Naive thymus-derived CD8-positive, alpha-beta T cell (primary cell): ENCODE results near the gene MTMR11. TPM values are rescaled to one million over a fixed set of nuclear protein-coding genes. Genes with fewer than 3 reads are reported as not detected.
A peak's percentile ranks its signal among the peaks of the same experiment; 100 is the strongest.
"Not testable (repeated sequence)": the region's sequence is repeated elsewhere in the genome, so short reads cannot be mapped to it uniquely, and the experiment has no call there.

ENCODE experiments used
- ATAC-seq, 2 donors: fragments of 150-1000 bp; cut with Tn5 transposase in 1 of 2; sonication (Bioruptor Pico), chemical (Tn5 transposase) in 1 of 2; 1 replicate in 1 of 2; 2 replicates in 1 of 2; pipeline ENCODE4 v1.10.0; 2021; ENCODE audit warnings: mild to moderate bottlenecking in 2 of 2, moderate library complexity in 2 of 2
- POLR2A ChIA-PET: fragments of 350-600 bp; sonication (Branson Sonifier 250); formaldehyde crosslinking; loops from one replicate; lab custom pipeline; 2021; ENCODE audit warnings: antibody characterized with exemption; lab: Charles Lee
- DNase-seq, 10 donors: peaks; one replicate each; pipeline versions ENCODE4 v3.0.0 to v3.0.0-alpha.2; 2020 to 2022
- H3K27ac Mint-ChIP-seq, 10 donors: one replicate each; pipeline ENCODE4 v1.8.0; 2020 to 2022; ENCODE audit warnings: mild to moderate bottlenecking in 10 of 10, mixed read lengths in 10 of 10, moderate library complexity in 4 of 10, inconsistent platforms in 1 of 10
- H3K27me3 Mint-ChIP-seq, 5 donors: one replicate each; pipeline ENCODE4 v1.8.0; 2021 to 2022; ENCODE audit warnings: mixed read lengths in 5 of 5
- H3K36me3 Mint-ChIP-seq, 3 donors: one replicate each; pipeline ENCODE4 v1.8.0; 2020 to 2022; ENCODE audit warnings: mixed read lengths in 3 of 3, mild to moderate bottlenecking in 2 of 3, inconsistent platforms in 1 of 3
- H3K4me1 Mint-ChIP-seq, 4 donors: one replicate each; pipeline ENCODE4 v1.8.0; 2021 to 2022; ENCODE audit warnings: mixed read lengths in 4 of 4
- H3K4me3 Mint-ChIP-seq, 10 donors: one replicate each; pipeline ENCODE4 v1.8.0; 2020 to 2022; ENCODE audit warnings: mild to moderate bottlenecking in 10 of 10, mixed read lengths in 10 of 10, moderate library complexity in 6 of 10, inconsistent platforms in 1 of 10
- H3K9me3 Mint-ChIP-seq, 9 donors: one replicate each; pipeline ENCODE4 v1.8.0; 2020 to 2022; ENCODE audit warnings: mixed read lengths in 9 of 9, mild to moderate bottlenecking in 3 of 9, inconsistent platforms in 1 of 9, moderate library complexity in 1 of 9
- polyA plus RNA-seq, 3 donors: library from polyadenylated mRNA; unstranded; fragments of 300-500 nt; fragmentation: Illumina TruSeq; gene quantifications; one replicate each; pipeline ENCODE4 v1.2.3, GENCODE V29; 2021
- total RNA-seq, 8 experiments: library from RNA in 2 of 8; stranded (reverse) in 2 of 8; gene quantifications; one replicate each; pipeline ENCODE4 v1.2.3 and lab custom pipeline; 2021 to 2026

The MTMR11 gene
- total and polyA plus RNA-seq, 5 experiments from 2014 or later = 0.09 to 1.5 (median 1.5) TPM; not detected in 2

DNA sequence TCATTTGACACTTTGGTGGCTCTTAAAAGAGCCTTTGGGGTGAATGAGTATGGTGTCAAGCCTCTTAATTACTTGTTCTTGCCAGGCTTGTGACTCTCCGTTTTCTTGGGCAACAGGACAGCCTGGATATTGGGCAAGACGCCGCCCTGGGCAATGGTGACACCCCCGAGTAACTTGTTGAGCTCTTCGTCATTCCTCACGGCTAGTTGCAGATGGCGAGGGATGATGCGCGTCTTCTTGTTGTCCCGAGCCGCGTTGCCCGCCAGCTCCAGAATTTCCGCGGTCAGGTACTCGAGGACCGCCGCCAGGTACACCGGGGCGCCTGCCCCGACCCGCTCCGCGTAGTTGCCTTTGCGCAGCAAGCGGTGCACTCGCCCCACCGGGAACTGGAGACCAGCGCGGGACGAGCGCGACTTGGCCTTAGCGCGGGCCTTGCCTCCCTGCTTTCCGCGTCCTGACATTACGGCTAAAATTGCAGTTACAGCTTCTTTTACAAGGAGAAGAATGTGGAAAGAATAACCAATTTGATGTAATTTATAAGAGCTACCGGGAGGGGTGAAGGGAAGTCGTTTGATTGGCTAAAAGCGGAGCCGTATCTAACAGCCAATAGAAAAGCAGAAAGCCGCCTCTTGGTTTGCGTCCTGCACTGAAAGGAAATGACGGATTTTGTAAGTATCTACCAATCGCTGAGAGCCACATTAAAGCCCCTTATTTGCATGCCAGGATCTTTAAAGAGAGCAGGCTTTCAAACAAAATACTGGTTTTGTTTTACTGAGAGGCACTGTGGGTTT, 49.0 kb downstream of the MTMR11 start:
- Mint-ChIP-seq H3K9me3 (no peaks in the 10 kb centered on the region), H3K4me3 (no peak overlapping the region), H3K36me3 (no peaks in the 10 kb centered on the region), H3K27me3 (no peaks in the 10 kb centered on the region), H3K27ac (no peak overlapping the region), H3K4me1 (peaks cover 0 to 6% (median 3%) of the 10 kb centered on the region in 4 donors)
- ATAC-seq = peak; percentile 65 to 68
- peak; percentile 47 to 95 (median 86) for DNase-seq
- POLR2A ChIA-PET = interaction anchor here (0.5 to 7.6 kb wide), 46 partner anchors 8 to 1499 kb away, joined by 3 to 353 read pairs (median 7); partner anchors contain the start of genes ANP32E, BOLA1, CIART and GOLPH3L

DNA sequence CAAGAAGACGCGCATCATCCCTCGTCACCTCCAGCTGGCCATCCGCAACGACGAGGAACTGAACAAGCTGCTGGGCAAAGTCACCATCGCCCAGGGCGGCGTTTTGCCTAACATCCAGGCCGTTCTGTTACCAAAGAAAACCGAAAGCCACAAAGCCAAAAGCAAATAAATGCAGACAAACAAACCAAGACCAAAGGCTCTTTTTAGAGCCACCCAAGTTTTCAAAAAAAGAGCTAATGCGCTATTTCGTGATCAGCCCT, 49.6 kb downstream of the MTMR11 start:
- ATAC-seq (peak in 1 of 2 donors; percentile 2), DNase-seq (peak in 1 of 10 donors; percentile 52)
- H3K4me1 Mint-ChIP-seq = peaks cover 4 to 11% (median 7%) of the 10 kb centered on the region in 4 donors
- H3K36me3 Mint-ChIP-seq, H3K4me3 Mint-ChIP-seq, H3K27ac Mint-ChIP-seq, H3K9me3 Mint-ChIP-seq, H3K27me3 Mint-ChIP-seq: not testable (repeated sequence)
- POLR2A ChIA-PET = interaction anchor here (0.8 to 7.6 kb wide), 38 partner anchors 8 to 1499 kb away, joined by 3 to 353 read pairs (median 8); partner anchors contain the start of genes ANP32E, BOLA1, CIART and GOLPH3L

DNA sequence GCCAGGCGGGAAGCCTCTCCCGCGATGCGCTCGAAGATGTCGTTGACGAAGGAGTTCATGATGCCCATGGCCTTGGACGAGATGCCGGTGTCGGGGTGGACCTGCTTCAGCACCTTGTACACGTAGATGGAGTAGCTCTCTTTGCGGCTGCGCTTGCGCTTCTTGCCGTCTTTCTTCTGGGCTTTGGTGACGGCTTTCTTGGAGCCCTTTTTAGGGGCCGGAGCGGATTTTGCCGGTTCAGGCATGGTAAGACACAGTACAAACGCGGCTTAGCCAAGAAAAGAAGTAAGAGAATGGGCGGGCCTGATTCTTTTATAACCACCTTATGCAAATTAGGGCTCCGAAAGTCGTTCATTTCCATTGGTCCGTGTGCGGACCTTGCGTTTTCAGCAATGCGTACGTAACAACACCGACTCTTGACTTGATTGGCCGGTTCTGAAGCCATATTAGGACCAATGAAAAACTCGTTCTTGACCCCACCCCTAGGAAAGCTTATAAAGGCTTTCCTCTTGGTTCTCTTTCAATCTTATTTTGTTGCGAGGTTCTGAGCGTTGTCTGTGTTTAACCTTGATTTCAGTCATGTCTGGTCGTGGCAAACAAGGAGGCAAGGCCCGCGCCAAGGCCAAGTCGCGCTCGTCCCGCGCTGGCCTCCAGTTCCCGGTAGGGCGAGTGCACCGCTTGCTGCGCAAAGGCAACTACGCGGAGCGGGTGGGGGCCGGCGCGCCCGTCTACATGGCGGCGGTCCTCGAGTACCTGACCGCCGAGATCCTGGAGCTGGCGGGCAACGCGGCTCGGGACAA, 50.1 kb downstream of the MTMR11 start:
- ATAC-seq (peak; percentile 69 to 73), DNase-seq (peak; percentile 51 to 97 (median 93))
- Mint-ChIP-seq H3K27me3 (no peaks in the 10 kb centered on the region), H3K36me3 (no peaks in the 10 kb centered on the region), H3K9me3 (no peaks in the 10 kb centered on the region), H3K27ac (no peak overlapping the region), H3K4me3 (no peak overlapping the region), H3K4me1 (peaks cover 9 to 16% (median 11%) of the 10 kb centered on the region in 4 donors)
- POLR2A ChIA-PET = interaction anchor here (0.6 to 7.6 kb wide), 37 partner anchors 7 to 1498 kb away, joined by 3 to 353 read pairs (median 9); partner anchors contain the start of genes ANP32E, BOLA1, GOLPH3L and MCL1

DNA sequence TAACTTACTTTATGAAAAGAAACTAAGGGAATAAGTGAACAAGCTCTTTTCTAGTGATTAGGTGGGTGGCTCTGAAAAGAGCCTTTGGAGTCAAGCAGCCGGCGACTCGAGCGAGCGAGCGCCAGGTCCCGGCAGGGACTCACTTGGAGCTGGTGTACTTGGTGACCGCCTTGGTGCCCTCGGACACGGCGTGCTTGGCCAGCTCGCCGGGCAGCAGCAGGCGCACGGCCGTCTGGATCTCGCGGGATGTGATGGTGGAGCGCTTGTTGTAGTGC, 50.6 kb downstream of the MTMR11 start:
- ATAC-seq (peak in 1 of 2 donors; percentile 0), DNase-seq (peak in 1 of 10 donors; percentile 39)
- H3K4me3 Mint-ChIP-seq, H3K27me3 Mint-ChIP-seq, H3K36me3 Mint-ChIP-seq, H3K27ac Mint-ChIP-seq, H3K9me3 Mint-ChIP-seq: not testable (repeated sequence)
- H3K4me1 Mint-ChIP-seq = peaks cover 11 to 19% (median 12%) of the 10 kb centered on the region in 4 donors
- POLR2A ChIA-PET = interaction anchor here (0.6 to 7.6 kb wide), 22 partner anchors 9 to 1395 kb away, joined by 3 to 353 read pairs (median 13); partner anchors contain the start of genes ANP32E, BOLA1, GOLPH3L and OTUD7B

DNA sequence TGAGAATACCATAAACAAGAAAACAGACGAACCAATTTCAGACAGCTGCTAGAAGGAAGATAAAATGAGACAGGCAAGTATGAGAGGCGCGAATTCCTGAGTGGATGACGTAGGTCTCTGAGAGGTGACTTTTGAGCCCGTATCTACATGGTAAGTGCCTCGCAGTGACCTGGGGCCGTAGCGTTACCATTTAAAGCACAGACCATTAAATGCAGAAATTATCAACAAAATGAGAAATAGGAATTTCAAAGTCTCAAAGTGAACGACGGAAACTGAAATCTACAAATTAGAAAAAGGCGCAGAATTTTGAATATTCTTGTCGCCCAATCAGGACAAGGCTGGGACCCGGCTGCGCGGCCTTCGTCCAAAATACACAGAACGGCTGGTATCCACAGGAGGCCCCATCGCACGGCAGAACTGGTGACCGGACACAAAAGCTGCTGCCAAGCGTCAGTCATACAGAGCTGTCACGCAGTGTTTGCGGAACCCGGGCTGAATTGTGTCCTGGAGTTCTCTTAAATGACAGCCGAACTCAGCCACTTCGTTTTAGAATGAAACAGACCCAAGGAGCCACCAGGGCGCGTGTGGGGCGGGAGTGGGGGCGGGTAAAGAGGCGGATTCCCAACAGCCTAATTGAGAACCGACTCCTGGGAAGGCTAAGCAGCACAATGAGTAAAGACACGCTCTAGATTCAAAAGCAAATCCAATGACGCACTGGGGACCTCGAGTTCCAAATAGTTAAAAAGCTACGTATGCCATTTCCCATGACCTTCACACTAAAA, 51.1 kb downstream of the MTMR11 start:
- H3K9me3 Mint-ChIP-seq = no peaks in the 10 kb centered on the region
- H3K27ac Mint-ChIP-seq = no peak overlapping the region
- H3K4me1 Mint-ChIP-seq = peaks cover 11 to 20% (median 12%) of the 10 kb centered on the region in 4 donors
- POLR2A ChIA-PET = interaction anchor here (0.6 to 7.6 kb wide), 17 partner anchors 9 to 1173 kb away, joined by 5 to 353 read pairs (median 17); partner anchors contain the start of genes ANP32E, BOLA1, OTUD7B and PLEKHO1
- no peaks in the 10 kb centered on the region for H3K36me3 Mint-ChIP-seq
- no peaks in the 10 kb centered on the region for H3K27me3 Mint-ChIP-seq
- H3K4me3 Mint-ChIP-seq = no peak overlapping the region
- peak; percentile 1 to 3 for ATAC-seq
- DNase-seq = peak; percentile 40 to 80 (median 66)

DNA sequence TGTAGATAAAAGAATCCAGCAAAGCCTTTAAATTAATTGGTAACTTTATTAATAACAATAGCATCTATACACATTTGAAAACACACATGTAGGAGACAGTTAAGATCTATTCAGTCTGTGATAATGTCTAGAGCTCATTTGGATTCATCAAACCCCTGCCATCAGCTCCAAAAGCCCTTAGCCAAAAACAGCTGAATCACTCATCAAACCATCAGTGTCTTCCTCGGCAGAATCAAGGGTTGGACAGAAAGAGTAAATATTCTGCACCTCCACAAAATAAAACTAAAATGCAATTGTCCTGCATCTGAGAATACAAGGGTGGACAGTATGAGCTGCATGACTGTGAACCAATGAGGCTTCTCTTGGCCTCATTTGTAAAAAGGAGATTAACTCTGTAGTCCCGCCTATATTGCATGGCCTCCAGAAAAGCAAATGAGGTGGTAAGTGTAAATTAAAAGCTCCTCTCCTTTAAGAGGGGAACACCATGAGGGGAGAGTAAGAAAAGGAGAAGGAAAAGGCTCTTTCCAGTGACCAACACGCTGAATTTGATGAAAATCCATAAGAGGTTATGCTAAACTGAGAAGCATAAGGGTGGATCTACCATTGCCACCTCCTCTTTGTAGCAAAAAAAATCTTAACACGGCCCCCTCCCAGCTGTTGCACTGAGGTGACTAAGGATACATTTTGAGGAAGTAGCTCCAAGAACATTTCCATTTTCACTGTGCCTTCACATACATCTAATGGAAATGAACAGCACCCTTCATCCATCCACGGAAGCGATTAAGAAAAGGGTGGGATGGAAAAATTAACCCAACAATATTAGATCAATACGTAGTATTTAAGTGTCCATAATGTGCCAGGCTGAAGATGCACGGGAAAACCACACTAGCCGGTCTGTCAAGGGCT, 52.0 kb downstream of the MTMR11 start:
- no peaks in the 10 kb centered on the region for H3K27me3 Mint-ChIP-seq
- no peak overlapping the region for H3K4me3 Mint-ChIP-seq
- H3K4me1 Mint-ChIP-seq = peaks cover 15 to 26% (median 18%) of the 10 kb centered on the region in 4 donors
- ATAC-seq (no peak), DNase-seq (no peak)
- H3K27ac Mint-ChIP-seq = no peak overlapping the region
- H3K9me3 Mint-ChIP-seq = no peaks in the 10 kb centered on the region
- H3K36me3 Mint-ChIP-seq = no peaks in the 10 kb centered on the region
- POLR2A ChIA-PET = interaction anchor here (0.6 to 7.6 kb wide), 7 partner anchors 8 to 166 kb away, joined by 3 to 353 read pairs (median 19); partner anchors contain the start of genes OTUD7B and SF3B4

DNA sequence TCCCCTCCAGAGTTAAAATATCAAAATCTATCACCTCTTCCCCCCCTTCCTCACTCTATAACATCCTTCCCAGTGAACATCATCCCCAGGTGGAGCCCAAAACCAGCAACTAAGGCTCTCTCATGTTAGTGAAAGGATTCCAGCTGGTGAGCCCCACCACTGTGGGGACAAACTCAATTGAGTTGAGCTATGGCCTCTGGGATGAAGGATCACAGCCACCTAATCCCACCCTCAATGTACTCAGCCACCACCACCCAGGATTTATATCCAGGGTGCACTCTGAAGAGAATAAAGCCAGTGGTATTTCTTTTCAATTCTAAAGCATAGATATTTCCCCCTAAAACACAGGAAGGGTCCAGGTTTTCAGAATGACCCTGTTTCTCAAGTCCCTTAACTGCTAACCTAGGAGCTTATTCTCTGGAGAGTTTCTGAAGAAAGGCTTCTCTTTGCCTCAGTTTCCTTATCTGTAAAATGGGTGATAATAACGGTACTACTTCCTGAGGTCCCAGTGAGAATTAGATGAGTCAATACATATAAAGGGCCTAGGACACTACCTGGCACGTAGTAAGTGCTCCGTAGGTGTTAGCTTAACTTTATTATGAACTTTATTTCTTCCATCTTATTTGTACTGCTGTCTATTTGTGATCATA, 53.0 kb downstream of the MTMR11 start:
- H3K27me3 Mint-ChIP-seq = no peaks in the 10 kb centered on the region
- H3K4me3 Mint-ChIP-seq = peak overlapping the region in 1 of 10 donors; percentile 34
- ATAC-seq (no peak), DNase-seq (no peak)
- POLR2A ChIA-PET = interaction anchor here (1.7 to 7.6 kb wide), 2 partner anchors 16 to 37 kb away, joined by 5 to 353 read pairs; no protein-coding TSS in a partner anchor
- no peaks in the 10 kb centered on the region for H3K9me3 Mint-ChIP-seq
- H3K27ac Mint-ChIP-seq = peak overlapping the region in 4 of 10 donors; percentile 28 to 54 (median 45)
- no peaks in the 10 kb centered on the region for H3K36me3 Mint-ChIP-seq
- H3K4me1 Mint-ChIP-seq = peaks cover 21 to 32% (median 28%) of the 10 kb centered on the region in 4 donors

DNA sequence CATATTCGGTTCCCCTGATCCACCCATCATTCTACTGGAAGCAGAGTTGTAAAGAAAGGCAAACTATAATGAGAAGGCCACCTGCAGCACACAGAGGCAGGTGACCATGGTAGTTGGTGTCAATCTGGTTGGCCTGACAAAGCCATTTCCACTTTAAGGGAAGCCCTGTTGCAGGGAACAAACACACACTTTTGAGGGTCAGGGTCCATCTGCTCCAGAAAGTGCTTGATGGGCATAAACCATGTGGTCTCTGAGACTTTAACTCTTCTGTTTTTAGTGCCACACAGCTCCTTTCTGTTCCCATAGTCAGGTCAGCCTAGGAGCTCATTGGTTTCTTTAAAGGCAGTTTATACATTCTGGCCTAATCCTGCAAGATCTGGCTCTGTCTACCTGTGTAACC, 54.8 kb downstream of the MTMR11 start:
- H3K4me3 Mint-ChIP-seq = peak overlapping the region in 1 of 10 donors; percentile 16
- H3K4me1 Mint-ChIP-seq = peaks cover 22 to 46% (median 41%) of the 10 kb centered on the region in 4 donors
- no peak for ATAC-seq
- H3K36me3 Mint-ChIP-seq = peaks cover 0 to 3% (median 0%) of the 10 kb centered on the region in 3 donors
- no peaks in the 10 kb centered on the region for H3K9me3 Mint-ChIP-seq
- peak overlapping the region in 9 of 10 donors; percentile 27 to 86 (median 61) for H3K27ac Mint-ChIP-seq
- H3K27me3 Mint-ChIP-seq = no peaks in the 10 kb centered on the region
- no peak for DNase-seq
- POLR2A ChIA-PET = no interaction called here

DNA sequence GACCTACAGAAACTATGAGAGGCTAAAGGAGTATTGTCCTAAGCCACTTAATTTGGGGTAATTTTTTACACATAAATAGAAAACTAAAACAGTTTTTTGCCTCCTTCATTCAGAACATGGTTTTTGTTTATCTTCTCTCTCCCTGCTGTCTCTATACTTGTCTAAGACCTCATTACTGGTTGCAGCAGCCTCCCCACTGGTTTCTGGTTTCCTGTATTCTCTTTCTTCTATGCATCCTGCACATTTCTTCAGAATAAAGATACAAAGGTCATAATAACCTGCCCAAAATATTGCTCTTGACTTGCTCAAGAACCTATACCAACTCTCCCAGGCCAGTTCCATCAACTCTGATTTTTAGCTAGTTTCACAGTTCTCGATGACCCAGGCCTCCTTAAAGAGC, 57.1 kb downstream of the MTMR11 start:
- peaks cover 0 to 3% (median 0%) of the 10 kb centered on the region in 3 donors for H3K36me3 Mint-ChIP-seq
- H3K27ac Mint-ChIP-seq = peak overlapping the region; percentile 1 to 93 (median 87)
- no peaks in the 10 kb centered on the region for H3K27me3 Mint-ChIP-seq
- H3K4me1 Mint-ChIP-seq = peaks cover 22 to 48% (median 41%) of the 10 kb centered on the region in 4 donors
- H3K9me3 Mint-ChIP-seq = no peaks in the 10 kb centered on the region
- H3K4me3 Mint-ChIP-seq = peak overlapping the region; percentile 22 to 69 (median 52)
- DNase-seq = peak in 5 of 10 donors; percentile 25 to 71 (median 70)
- peak; percentile 95 to 97 for ATAC-seq
- POLR2A ChIA-PET = interaction anchor here (1.8 kb wide), 1 partner anchor 8 kb away, joined by 9 read pairs; a partner anchor contains a TSS
